GM21390 (cell line): Measurements from ENCODE around the gene ZBTB37.
"Not testable (repeated sequence)": the region's sequence is repeated elsewhere in the genome, so short reads cannot be mapped to it uniquely, and the experiment has no call there.

Experiments
- ATAC-seq: cut with Tn5 transposase; IDR thresholded peaks from one replicate; pipeline ENCODE4 v1.9.1; 2021; ENCODE audit not compliant: unreplicated experiment

The ZBTB37 gene

DNA sequence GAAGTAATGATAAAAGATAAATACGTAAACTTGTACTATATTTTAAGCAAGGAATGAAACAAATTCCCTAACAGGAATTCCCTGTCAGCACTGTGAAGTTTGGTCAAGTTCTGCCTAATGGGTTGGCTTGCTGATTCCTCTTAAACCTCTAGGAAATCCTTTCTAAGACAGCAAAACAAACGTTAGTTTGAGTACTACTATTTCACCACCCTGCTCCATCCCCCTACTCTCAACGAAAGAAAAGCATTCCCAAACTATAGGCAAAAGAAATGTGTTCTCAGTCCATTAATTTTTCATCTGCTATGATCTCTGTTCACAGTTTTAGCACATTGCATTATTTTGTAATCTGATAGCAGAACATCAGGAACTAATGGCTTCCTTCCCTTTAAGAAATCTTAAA is 32.8 kb downstream of the ZBTB37 start:
- no peak for ATAC-seq

DNA sequence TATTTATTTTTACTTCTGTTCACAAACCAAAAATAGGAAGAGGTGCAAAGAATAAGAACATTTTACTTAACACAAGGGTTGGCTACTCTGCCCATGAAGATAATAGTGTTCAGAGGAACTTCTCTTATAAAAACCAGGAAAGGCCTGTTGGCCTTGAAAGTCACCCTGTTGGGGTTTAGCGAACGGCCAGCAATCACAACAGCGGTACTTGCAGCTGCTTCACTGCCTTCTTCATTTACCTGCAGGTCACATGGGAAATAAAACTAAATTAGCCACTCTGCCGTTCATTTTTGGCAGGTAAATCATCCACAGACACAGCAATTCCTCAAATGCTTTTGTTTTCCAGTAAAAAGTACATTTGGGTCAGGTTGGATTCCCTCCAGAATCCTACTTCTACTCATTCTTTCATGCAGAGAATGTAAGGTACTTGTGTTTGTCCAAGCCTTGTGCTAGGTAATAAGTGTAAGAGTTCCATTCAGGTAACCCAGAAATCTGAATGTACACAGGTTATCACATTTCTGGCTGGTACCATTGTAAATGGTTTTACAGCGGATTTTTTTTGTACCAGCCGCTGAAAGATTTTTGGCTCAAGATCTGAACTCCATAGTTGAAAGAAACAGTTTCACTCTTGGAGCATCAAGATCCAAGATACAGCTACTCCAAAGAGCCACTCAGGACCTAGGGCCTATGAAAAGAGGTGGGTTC is 35.8 kb downstream of the ZBTB37 start:
- no peak for ATAC-seq

DNA sequence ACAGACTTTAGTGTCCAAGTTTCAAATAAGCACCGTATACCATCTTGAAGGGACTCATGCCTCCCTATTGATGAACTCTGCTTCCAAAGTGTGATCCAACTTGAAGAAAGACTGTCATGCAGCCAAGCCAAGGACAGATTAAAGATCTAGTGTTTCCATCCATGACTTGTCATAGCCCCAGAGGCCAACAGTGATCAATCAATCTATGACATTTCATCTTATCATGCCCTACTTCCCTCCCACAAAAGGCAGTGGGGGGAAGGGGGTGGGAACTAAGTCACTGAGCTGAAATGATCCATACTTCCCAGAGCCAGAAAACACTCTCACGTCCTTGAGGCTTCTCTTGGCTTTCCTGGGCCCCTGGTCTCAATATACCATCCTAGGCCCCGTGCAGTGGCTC is 44.9 kb downstream of the ZBTB37 start:
- no peak for ATAC-seq

- no peak for ATAC-seq
Measured at GRCh38 chr1:173914366-173914871, 46.2 kb downstream of the ZBTB37 start.

GRCh38 chr1:173915596-173915995 is 47.4 kb downstream of the ZBTB37 start:
- no peak for ATAC-seq

- no peak for ATAC-seq
Measured at GRCh38 chr1:173916667-173917066, 48.5 kb downstream of the ZBTB37 start.

GRCh38 chr1:173917149-173917548 is 49.0 kb downstream of the ZBTB37 start, which contains the start of gene SERPINC1:
TSS of gene SERPINC1 (minus strand) at chr1:173917327. CDS start at chr1:173917259, 68 bp downstream.
- ATAC-seq: no peak

DNA sequence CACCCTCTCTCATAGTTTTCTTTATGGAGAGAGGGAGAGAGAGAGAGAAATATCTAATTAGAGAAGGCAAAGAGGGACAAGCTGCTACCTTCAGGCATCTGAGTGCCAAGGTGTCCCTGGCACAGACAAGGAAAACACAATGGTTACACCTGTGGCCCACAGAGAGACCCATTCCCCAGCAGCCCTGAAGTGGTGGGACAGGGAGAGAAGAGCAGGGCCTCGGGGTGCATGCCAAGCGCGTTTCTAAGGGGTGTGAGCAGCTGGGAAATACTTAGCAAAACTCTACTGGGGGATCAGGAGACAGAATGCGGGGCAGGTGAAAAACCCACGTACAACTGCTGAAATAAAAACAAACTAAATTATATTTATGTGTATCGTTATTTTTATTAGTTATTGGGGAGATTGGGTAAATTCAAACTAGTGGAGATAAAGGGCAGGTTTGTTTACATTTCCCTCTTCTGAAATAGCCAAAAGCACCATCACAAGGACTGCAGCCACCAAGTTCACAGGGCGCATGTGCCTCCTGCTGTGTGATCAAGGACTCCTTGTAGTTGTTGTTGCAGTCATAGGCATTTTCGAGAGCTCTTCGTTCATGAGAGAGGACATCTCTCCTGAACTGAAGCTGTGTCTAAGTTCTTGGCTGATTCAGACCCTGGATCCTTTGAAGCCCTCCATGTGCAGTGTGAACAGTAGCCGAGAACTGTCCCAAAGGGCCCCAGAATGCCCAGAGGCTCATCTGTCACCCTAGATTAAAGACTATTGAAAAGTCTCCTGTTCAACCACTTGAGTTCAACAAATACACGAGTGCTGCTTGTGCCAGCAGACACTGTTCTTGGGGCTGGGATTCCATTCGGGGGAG is 49.7 kb downstream of the ZBTB37 start:
- no peak for ATAC-seq

GRCh38 chr1:173920861-173921260 is 52.7 kb downstream of the ZBTB37 start:
- ATAC-seq: no peak

DNA sequence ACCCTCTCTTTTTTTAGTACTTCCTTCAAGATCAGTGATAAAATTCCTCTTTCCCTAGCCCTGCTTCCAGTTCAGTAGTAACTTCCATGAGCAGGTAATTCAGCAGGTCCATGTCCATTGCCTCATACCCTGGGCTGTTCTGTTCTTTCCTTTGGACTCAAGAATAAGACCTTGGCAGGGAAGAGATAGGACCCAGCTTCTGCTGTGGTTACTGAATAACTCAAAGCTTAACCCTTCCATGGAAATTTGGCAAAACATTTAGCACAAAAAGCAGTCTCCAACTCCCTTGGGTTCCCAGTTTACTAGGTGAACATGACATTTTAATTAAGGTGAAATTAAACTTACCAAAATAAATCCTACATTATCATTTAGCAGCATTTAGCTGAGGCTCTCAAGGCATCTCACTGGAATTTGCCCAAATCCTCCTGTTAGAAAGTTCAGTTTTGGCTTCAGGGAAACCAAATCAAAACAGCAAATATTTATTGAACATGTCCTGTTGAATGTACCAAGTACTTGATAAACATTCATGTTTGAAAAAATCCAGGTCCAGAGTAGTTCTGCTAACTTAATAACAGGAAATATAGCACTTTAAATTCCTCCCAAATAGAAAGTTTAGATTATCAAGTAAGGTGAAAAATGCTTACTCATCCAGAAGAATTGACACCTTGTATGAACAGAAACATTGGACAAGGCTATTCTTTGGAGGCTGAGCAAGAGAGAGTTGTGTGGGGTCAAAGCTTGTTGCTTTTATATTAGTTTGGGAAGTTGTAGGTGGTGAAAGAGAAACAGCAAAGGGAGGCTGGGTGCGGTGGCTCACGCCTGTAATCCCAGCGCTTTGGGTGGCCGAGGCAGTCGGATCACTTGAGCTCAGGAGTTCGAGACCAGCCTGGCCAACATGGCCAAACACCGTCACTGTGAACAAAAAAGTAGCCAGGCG is 57.4 kb downstream of the ZBTB37 start:
- no peak for ATAC-seq

- ATAC-seq: not testable (repeated sequence)
Measured at GRCh38 chr1:173930541-173930940, 62.4 kb downstream of the ZBTB37 start.

- no peak for ATAC-seq
Measured at GRCh38 chr1:173934440-173934839, 66.3 kb downstream of the ZBTB37 start.

DNA sequence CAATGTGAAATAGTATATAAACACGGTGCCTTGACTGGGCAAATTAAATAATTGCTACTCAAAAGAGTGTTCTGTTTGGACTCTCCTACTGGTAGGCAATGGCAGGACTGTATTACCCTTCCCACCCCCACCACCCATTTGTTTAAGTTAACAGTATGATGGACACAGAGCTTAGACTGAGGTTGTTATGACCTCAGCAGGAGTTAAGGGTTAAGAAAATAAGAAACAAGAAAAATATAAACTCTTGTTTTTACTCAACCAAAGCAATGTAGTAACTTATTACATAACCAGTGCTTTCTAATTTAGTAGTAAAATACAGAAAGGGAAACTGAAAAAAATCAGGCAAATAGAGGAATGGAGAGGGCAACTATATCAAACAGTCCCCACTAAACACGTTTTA is 68.9 kb downstream of the ZBTB37 start:
- no peak for ATAC-seq

GRCh38 chr1:173946380-173946921 is 78.3 kb downstream of the ZBTB37 start:
- ATAC-seq: no peak

DNA sequence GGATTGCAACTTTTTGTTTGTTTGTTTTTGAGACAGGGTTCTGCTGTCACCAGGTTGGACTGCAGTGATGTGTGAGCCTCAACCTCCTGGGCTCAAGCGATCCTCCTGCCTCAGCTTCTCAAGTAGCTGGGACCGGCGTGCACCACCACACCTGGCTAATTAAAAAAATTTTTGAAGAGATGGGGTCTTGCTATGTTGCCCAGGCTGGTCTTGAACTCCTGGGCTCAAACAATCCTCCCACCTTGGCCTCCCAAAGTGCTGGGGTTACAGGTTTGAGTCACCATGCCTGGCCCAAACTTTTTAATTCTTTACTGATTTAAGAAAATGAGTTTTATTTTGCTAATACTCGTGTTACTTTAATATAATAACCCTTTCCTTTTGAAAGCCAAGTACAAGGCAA is 80.4 kb downstream of the ZBTB37 start:
- ATAC-seq: no peak
